Measurements from ENCODE around the gene ODF2. TPM values are rescaled to one million over a fixed set of nuclear protein-coding genes. Genes with fewer than 3 reads are reported as not detected.

Gene ODF2
- total RNA-seq, 1 experiment from 2014 or later = 46.8 TPM

- Histone ChIP-seq H3K4me2 (ENCODE audit: low read length) (no peak overlapping the region), H4K20me1 (ENCODE audit: insufficient read depth) (no peaks in the 10 kb centered on the region), H3K27me3 (ENCODE audit: insufficient read depth, low read length) (no peaks in the 10 kb centered on the region), H3K9me2 (ENCODE audit: insufficient read depth) (no peaks in the 10 kb centered on the region), H3K4me1 (ENCODE audit: control insufficient read depth in 1 of 2, insufficient read depth in 2 of 2, low read length in 2 of 2) (no peaks in the 10 kb centered on the region), H3K4me3 (replicated peaks in 1 of 2; ENCODE audit: low read depth in 1 of 2, low read length in 2 of 2) (no peak overlapping the region), H3K9ac (ENCODE audit: low read length) (no peak overlapping the region), H3K27ac (ENCODE audit: low read depth, low read length) (no peak overlapping the region), H3K36me3 (ENCODE audit: control insufficient read depth in 1 of 2, insufficient read depth in 2 of 2, low read length in 2 of 2) (peaks cover 9 to 13% of the 10 kb centered on the region in 2 experiments; a peak in 3 of 4 replicates), H3K9me3 (ENCODE audit: control insufficient read depth in 1 of 2, insufficient read depth in 1 of 2, low read depth in 1 of 2, low read length in 2 of 2) (no peaks in the 10 kb centered on the region), H3K79me2 (ENCODE audit: insufficient read depth, low read length) (no peaks in the 10 kb centered on the region), H2AFZ (ENCODE audit: low read depth, low read length, poor library complexity, severe bottlenecking) (no peak overlapping the region)
- ChIA-PET RAD21 (ENCODE audit: low non-redundant PET in 1 of 2, low total read pairs in 2 of 2, uncharacterized antibody in 2 of 2, unreplicated experiment in 2 of 2) (no interaction called here), CTCF (no interaction called here), POLR2A (interaction anchor here (0.8 kb wide), 1 partner anchor 32 kb away, joined by 3 read pairs; no protein-coding TSS in a partner anchor)
- DNase-seq (ENCODE audit: low read depth, low spot score) (no peak), ATAC-seq (no peak)
- TF ChIP-seq, protein P1, sequence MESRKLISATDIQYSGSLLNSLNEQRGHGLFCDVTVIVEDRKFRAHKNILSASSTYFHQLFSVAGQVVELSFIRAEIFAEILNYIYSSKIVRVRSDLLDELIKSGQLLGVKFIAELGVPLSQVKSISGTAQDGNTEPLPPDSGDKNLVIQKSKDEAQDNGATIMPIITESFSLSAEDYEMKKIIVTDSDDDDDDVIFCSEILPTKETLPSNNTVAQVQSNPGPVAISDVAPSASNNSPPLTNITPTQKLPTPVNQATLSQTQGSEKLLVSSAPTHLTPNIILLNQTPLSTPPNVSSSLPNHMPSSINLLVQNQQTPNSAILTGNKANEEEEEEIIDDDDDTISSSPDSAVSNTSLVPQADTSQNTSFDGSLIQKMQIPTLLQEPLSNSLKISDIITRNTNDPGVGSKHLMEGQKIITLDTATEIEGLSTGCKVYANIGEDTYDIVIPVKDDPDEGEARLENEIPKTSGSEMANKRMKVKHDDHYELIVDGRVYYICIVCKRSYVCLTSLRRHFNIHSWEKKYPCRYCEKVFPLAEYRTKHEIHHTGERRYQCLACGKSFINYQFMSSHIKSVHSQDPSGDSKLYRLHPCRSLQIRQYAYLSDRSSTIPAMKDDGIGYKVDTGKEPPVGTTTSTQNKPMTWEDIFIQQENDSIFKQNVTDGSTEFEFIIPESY (IDR thresholded peaks at IDR 0.05; ENCODE audit: extremely low read depth, insufficient replicate concordance, low read length) = no peak
- no TSS peak for BruUV-seq (replicated peaks)
- intact Hi-C loops (cut with micrococcal nuclease) = no loop called here
Observed at GRCh38 chr9:128521956-128522355, 66.2 kb downstream of the ODF2 start.

- Histone ChIP-seq H3K27me3 (ENCODE audit: insufficient read depth, low read length) (no peaks in the 10 kb centered on the region), H4K20me1 (ENCODE audit: insufficient read depth) (no peaks in the 10 kb centered on the region), H3K4me2 (ENCODE audit: low read length) (no peak overlapping the region), H2AFZ (ENCODE audit: low read depth, low read length, poor library complexity, severe bottlenecking) (no peak overlapping the region), H3K36me3 (ENCODE audit: control insufficient read depth in 1 of 2, insufficient read depth in 2 of 2, low read length in 2 of 2) (peaks cover 12 to 13% of the 10 kb centered on the region in 2 experiments), H3K79me2 (ENCODE audit: insufficient read depth, low read length) (no peaks in the 10 kb centered on the region), H3K4me3 (replicated peaks in 1 of 2; ENCODE audit: low read depth in 1 of 2, low read length in 2 of 2) (no peak overlapping the region), H3K9me3 (ENCODE audit: control insufficient read depth in 1 of 2, insufficient read depth in 1 of 2, low read depth in 1 of 2, low read length in 2 of 2) (no peaks in the 10 kb centered on the region), H3K27ac (ENCODE audit: low read depth, low read length) (no peak overlapping the region), H3K9me2 (ENCODE audit: insufficient read depth) (no peaks in the 10 kb centered on the region), H3K4me1 (ENCODE audit: control insufficient read depth in 1 of 2, insufficient read depth in 2 of 2, low read length in 2 of 2) (peaks cover 0 to 8% of the 10 kb centered on the region in 2 experiments; a peak in 2 of 4 replicates), H3K9ac (ENCODE audit: low read length) (no peak overlapping the region)
- TF ChIP-seq SP1 (IDR thresholded peaks at IDR 0.05; ENCODE audit: low read depth) = no peak
- no peak for TF ChIP-seq ATF3 (IDR thresholded peaks at IDR 0.05)
- no peak for TF ChIP-seq CBX3 (IDR thresholded peaks at IDR 0.05; ENCODE audit: low read depth)
- no peak for TF ChIP-seq JUND (IDR thresholded peaks at IDR 0.05)
- no peak for TF ChIP-seq EZH2 (IDR thresholded peaks at IDR 0.05)
- DNase-seq (ENCODE audit: low read depth, low spot score) (no peak), ATAC-seq (no peak)
- ChIA-PET POLR2A (no interaction called here), RAD21 (ENCODE audit: low non-redundant PET in 1 of 2, low total read pairs in 2 of 2, uncharacterized antibody in 2 of 2, unreplicated experiment in 2 of 2) (no interaction called here), CTCF (no interaction called here)
- intact Hi-C loops (cut with micrococcal nuclease) = no loop called here
- no TSS peak for BruUV-seq (replicated peaks)
Observed at GRCh38 chr9:128523199-128523925, 67.6 kb downstream of the ODF2 start.
